GM18951 (cell line): ENCODE data around the gene GADL1.

Experiments
- POLR2A ChIP-seq: IDR thresholded peaks from 4 replicates; pipeline ENCODE4 v1.6.1; 2011; ENCODE audit warnings: mild to moderate bottlenecking; ENCODE audit not compliant: insufficient read length, insufficient read depth; ENCODE audit errors: extremely low read depth
- in situ Hi-C: fragments of 300-500 bp; cut with MboI; formaldehyde crosslinking; loops from one replicate; pipeline ENCODE4 v1.12.0; 2022; ENCODE audit warnings: low sequenced_read_pairs, mixed read lengths, inconsistent platforms; ENCODE audit not compliant: unreplicated experiment

Gene GADL1

DNA sequence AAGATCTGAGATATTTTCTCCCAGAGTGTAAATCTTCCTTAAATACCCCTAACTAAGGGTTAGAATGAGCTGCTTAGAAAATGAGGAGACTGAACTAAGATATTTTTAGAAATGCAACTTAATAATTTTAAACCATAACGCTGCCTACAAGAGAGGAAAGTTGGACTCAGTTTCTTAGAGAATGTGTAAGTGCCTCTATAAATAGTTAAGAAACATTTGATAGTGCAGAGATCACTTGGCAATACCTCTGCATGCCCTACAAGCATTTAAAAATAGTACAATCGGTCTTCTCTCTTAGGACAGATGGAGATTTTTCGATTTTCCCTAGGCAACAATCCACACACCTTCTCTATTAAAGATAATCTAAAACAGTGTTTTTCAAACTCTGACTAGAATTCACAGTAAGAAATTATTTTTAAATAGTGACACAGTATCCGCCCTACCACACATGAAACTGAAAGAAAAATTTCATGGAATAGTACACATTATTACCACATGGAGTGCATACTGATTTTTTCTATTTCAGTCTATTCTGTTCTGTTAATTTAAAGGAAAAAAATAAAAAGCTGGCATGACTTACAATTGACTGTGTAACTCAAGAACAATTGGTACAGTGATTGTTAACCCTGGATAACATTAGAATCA, 83.2 kb downstream of the GADL1 start:
- no peak for TF ChIP-seq POLR2A
- in situ Hi-C loops, result no loop called here

DNA sequence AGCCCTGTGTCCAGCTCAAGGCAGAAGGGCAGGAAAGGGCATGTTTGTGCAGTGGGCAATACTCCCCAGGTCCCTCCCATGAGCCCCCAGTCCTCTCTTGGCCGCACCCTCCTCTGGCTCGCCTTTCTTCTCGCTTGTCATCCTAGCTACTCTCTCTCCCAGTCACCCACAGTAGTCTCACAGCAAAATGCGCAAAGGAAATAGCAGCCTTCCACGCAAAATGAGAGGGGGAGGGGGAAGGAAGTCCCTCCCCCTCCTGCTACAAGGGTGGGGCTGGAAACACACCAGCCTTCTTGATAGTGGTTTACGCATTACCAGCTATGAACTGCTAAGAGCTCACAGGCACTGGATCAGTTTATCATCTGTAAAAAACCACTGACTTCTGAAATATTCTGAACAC, 83.8 kb downstream of the GADL1 start:
- no peak for TF ChIP-seq POLR2A
- in situ Hi-C loops, result no loop called here

DNA sequence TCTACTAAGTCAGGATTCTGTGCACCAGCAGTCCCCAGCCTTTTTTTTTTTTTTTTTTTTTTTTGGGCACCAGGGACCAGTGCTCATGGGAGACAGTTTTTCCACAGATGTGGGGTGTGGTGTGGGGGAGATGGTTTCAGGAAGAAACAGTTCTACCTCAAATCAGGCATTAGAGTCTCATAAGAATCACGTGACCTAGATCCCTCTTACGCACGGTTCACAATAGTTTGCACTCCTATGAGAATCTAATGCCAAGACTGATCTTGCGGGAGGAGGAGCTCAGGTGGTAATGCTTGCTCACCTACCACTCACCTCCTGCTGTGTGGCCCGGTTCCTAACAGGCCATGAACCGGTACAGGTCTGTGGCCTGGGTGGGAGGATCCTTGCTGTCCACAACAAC, 88.8 kb downstream of the GADL1 start:
- no peak for TF ChIP-seq POLR2A
- in situ Hi-C loops, result no loop called here

DNA sequence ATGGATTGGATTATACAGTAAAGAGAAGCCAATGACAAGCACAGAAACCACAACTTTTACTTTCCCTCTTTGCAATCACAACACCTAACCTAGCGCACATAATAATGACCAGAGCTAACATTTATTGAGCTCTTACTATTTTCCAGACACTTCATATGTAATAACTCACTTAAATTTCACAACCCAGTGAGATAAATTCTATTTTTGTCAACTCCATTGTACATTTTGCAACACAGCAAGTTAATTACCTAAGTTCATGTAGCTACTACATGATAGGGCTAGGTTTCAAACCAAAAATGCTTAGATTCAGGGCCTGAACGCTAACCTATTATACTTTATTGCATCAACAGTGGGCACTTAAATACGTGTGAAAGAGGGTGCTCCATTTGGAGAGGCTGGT, 89.5 kb downstream of the GADL1 start:
- in situ Hi-C loops, result no loop called here
- no peak for TF ChIP-seq POLR2A

DNA sequence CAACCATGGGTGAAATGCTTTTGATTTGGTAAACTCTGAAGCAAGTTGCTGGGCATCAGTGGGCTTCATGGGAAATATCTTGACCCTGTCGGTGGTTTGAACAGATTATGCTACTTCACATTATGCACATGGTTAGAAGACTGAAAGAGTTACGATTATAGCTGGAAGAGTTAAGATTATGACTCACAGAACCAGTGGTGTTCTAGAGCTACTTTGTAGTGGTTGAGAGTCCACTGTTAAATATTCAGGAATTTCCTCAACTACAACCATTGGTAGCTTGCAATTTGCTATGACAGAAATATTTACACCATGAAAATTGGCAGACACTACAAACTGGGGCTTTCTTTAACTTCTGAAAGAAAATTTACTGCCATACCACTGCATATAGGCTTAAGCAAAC, 99.3 kb downstream of the GADL1 start:
- in situ Hi-C loops, result no loop called here

DNA sequence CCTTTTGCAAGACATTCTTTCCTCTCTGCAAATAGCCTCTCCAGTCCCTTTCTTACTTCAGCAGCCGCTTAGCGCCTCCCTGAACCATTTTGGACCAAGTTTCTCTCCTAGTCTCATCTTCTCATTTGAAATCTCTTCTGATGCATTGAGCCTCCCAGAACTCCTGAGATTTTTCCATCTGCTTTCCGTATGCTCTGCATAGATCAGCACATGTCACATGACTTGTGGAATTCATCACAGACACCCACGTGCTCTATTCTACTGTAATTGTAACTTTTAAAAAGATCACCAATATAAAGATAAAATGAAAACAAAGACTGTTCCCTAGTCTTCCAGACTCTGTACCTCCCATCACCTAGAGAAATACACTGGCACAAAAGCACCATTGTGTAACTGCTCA, 100.7 kb downstream of the GADL1 start:
- in situ Hi-C loops, result no loop called here
- TF ChIP-seq POLR2A, result no peak

More for the DNA sequence above, 99.3 kb downstream of the GADL1 start:
- no peak for TF ChIP-seq POLR2A

DNA sequence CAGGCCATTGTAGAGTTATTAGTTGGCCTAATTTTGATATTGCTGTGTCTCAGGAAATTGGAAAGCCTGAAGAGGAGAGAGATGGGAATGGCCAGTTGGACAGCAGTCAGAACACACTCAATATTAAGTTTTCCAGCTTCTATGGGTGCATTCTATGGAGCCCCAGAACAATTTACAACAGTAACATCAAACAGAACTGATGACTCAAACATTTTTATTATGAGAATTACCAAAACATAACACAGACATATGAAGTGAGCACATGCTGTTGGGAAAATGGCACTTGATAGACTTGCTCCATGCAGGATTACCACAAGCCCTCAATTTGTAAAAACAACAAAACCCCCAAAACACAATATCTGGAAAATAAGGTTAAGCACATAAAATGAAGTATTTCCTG, 104.3 kb downstream of the GADL1 start:
- TF ChIP-seq POLR2A, result no peak
- in situ Hi-C loops, result no loop called here

DNA sequence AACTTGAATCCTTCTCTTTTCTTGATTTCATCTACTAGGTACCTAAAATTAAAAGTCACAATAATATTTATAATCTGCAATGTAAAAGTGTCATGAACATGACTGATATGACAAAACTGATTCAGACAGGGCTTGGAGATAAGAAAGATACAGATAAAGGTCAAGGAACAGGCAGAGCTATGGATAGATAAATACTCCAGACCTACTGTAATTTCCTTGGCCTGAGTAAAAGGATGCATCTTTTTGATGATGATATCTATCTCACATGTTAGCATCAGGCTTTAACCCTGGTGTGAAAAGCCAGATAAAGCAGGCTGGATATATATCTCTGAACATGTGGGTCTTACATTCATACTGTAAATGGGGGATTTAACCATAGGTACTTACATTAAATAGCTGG, 108.1 kb downstream of the GADL1 start:
- TF ChIP-seq POLR2A, result no peak
- in situ Hi-C loops, result loop anchor here (10.0 kb wide), 1 partner anchor 338 kb away; no protein-coding TSS in a partner anchor

DNA sequence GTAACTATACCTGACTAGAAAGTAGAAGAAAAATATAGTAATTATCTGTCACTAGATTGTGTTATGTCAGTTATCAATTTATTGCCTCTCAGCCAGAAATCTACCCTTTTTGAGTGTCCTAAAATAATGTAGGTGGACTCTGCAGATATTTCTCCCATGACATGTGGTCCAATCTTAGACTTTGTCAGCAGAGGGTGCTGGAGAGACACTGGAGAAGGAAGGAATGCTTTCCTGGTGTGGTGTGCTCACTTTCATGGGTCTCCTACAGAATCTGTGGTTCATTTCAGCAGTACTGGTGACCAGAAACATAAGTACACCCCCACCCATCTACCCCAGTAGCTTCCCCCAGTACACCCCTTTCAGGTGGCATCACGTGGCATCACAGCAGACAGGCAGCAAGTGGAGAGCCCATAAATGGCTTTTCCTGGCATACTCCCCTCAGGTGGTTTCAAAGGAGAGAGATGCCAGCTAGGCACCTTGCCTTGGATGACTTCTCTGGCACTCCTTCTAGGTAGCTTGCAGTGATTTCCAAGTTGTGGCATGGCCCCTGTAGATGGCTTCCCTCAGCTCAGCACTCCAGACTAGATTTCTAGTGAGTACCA, 114.7 kb downstream of the GADL1 start:
- in situ Hi-C loops, result loop anchor here (10.0 kb wide), 1 partner anchor 345 kb away; no protein-coding TSS in a partner anchor
- TF ChIP-seq POLR2A, result no peak

DNA sequence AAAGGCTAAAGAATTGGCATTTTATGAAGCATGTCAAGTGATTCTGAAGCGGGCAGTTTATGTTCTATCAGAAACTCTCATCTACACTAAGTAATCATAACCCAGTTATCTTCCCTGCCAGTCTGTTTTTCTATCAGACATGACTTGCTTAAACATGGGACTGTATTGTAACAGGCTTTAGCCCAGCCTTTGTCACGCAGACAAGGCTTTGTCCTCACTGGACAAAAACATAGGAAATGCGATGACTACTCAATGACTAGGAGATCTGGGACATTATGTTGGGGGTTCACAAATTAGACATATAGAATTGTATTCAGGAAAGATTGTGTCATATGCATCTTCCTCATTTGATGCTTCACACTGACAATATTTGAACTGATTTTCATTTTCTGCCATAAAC, 115.5 kb downstream of the GADL1 start:
- in situ Hi-C loops, result no loop called here
- no peak for TF ChIP-seq POLR2A

DNA sequence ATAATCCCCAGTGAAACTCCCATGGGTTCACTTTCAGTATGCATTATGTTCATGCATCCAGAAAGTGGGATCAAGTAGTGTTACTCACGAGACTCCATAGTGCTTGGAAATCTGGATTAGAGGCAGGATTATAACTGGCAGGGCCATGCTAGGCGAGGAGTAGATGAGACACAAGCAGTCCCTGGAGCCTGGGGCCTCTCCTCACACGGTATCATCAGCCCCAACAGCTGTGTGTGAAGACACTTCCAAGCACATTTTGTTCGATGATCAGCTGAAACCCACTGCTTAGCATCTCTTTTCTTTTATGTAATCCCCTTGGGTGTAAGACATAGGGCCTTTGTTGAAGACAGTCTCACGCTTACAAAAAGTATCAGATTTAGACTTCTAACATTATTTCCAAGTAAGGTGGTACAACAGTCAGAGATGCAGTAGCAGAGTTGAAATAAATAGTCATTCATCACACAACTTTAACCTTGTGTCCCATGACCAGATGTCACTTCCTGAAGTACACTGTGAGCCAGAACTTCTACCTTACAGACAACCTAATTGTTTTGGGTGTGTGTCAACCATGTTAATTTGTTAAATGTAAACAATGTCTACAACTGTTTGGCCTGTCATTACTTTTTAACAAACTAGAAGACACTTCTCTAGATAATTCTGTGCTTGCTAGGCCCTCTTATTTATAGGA, 116.9 kb downstream of the GADL1 start:
- in situ Hi-C loops, result no loop called here
- no peak for TF ChIP-seq POLR2A

DNA sequence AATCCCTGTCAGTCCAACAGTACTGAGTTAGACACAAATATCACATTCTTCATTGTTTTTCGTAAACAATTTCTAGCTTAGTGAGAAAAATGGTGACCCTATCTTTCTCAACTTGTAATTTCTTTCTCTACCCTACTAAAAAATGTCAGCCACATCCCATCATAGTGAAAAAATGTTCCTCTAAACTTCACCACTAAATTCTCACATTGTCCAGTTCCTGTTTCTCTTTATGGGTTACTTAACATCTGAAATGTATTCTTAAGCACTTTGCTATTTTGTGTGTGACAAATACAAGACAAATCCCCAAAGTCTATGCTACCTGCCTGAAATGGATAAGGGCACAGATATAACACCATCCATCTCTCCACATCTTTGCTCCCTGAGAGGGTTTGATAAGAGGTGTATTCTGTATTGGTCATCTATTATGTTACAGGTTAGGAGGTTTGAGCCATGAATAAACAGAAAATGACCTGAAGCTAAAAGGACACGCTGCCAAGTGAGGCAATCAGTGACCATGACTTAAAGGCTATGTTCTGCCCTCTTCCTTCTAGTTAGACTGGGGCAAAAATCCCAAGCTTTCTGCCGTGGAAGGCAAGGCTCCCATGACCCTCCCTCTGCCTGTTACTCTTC, 118.2 kb downstream of the GADL1 start:
- in situ Hi-C loops, result no loop called here
- TF ChIP-seq POLR2A, result no peak

DNA sequence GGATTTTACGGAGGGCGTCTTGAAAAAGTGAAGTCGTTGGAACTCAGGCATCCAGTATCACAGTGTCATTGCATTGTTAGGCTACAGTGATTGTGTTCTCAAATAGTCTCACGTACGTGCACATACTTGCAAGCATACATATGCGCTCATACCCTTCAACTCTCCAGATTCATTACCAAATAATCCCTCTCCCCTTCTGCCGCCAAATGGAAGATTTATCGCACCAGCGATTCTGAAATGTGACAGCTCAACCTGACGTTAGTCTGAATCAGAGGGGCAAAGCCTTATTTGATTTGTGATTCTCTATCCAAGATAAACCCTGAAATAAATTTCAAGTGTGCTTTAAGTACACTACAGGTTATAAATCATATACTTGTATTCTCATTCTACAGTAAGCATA, 119.4 kb downstream of the GADL1 start:
- no peak for TF ChIP-seq POLR2A
- in situ Hi-C loops, result no loop called here
